Astrocyte (in vitro differentiated cells and primary cell): ENCODE data around the gene RGS9.

Experiments used
- CTCF ChIP-seq: IDR thresholded peaks from 2 replicates; pipeline ENCODE4 v1.5.1; 2011; ENCODE audit warnings: low read depth, mild to moderate bottlenecking, inconsistent platforms, low read length, moderate library complexity; ENCODE audit not compliant: insufficient read depth
- EZH2 ChIP-seq: IDR thresholded peaks from 2 replicates; pipeline ENCODE4 v1.6.1; 2012; ENCODE audit warnings: mild to moderate bottlenecking, low read length, inconsistent platforms; ENCODE audit not compliant: insufficient read depth

GRCh38 chr17:65101371-65101770, 35.8 kb upstream of the RGS9 start:
- TF ChIP-seq CTCF = no peak
- no peak for TF ChIP-seq EZH2
